HG03095 (cell line): ENCODE results near the gene PRR33.

Experiments
- ATAC-seq: cut with Tn5 transposase; IDR thresholded peaks from one replicate; pipeline ENCODE4 v1.9.1; 2021; ENCODE audit warnings: moderate library complexity; ENCODE audit not compliant: unreplicated experiment

The PRR33 gene

DNA sequence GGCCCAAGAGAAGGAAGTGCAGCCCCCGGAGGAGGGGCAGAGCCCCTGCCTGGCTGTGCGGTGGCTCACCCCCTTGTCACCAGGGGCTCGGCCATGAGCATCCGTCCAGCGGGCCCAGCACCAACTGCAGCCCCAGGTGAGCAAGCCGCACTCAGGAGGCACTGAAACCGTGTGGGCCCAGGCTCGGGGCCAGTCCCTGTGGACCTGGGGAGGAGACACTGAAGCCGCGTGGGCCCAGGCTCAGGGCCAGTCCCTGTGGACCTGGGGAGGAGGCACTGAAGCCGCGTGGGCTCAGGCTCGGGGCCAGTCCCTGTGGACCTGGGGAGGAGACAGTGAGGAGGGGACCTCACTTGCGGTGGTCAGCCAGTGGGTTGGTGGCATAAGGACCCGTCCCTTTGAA is 24.9 kb downstream of the PRR33 start:
- ATAC-seq = no peak

DNA sequence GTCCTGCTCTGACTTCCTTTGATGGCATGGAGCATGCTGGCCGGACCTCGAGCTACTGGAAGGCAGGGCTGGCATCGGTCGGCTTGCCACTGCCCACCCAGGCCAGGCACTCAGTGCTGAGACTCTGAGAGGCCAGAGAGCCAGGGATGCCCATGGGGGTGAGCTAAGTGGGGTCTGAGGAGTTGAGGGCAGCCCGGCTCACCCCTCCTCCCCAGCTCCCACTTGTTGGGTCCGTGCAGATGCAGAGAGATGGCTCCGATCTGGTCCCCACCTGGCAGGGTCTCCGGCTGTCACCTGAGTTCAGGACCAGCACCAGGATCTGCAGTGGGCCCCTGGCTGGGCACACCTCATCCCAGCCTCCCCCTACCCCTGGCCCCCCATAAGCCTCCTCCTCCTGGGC is 25.5 kb downstream of the PRR33 start:
- ATAC-seq = no peak

- no peak for ATAC-seq
Observed at GRCh38 chr11:1864831-1865665, 26.6 kb downstream of the PRR33 start.

DNA sequence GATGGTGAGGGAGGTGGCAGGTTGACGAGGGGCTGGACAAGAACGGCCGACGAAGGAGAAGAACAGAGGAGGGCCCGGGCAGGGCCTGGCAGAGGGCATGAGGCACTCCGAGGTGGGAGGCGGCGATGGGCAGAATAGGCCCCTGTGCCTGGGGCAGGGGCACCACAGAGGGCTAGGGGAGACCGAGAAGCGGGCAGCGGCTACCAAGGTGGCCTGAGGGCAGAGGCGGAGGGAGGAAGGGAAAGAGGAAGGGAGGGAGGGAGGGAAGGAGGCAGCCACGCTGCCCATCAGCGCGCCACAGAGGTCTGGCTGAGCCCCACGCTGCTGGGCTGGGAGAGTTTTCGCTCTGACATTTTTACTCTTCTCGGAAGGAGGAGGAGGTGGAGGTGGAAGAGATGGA is 27.5 kb downstream of the PRR33 start:
- no peak for ATAC-seq

GRCh38 chr11:1863352-1864216 is 28.1 kb downstream of the PRR33 start:
- no peak for ATAC-seq

- ATAC-seq = no peak
Observed at GRCh38 chr11:1862588-1863351, 28.9 kb downstream of the PRR33 start.

- ATAC-seq = no peak
Observed at GRCh38 chr11:1861435-1862411, 30.0 kb downstream of the PRR33 start.

GRCh38 chr11:1860108-1860507 is 31.6 kb downstream of the PRR33 start:
- no peak for ATAC-seq

DNA sequence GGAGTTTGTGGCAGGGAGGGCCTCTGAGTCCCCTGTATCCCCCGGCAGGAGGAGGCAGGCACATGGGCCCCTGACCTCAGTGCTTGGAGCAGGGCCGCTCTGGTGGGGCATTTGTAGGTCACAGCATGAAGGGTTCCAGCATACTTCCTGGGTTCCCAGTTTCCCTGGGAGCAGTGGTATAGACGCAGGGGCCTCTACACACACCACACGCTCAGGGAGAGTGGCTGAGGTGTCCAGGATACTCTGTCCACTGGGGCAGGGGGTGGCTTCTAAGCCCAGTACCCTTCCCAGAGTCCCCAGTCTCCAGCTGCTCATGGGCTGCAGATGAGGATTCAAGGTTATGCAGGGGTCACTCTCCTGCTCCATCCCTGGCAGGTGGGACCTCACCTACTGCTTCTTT is 32.7 kb downstream of the PRR33 start:
- no peak for ATAC-seq

DNA sequence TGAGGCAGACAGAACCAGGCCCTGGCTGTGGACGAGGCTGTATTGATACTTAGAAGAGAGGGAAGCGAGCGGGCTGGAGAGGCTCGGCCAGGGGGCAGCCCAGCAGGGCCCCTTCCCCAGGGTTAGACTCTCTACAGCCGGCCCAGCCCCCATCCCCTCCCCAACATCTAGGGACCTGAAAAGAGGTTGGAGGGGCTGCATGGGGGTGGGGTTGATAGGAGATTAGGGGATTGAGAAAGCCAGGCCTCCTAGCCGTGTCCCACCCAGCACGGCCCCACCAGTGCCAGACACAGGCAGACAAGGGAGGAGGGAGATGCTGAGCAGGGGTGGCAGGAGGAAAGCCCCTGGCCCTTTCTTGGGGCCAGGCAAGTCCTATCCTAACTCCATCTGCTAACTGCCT is 33.1 kb downstream of the PRR33 start:
- no peak for ATAC-seq

DNA sequence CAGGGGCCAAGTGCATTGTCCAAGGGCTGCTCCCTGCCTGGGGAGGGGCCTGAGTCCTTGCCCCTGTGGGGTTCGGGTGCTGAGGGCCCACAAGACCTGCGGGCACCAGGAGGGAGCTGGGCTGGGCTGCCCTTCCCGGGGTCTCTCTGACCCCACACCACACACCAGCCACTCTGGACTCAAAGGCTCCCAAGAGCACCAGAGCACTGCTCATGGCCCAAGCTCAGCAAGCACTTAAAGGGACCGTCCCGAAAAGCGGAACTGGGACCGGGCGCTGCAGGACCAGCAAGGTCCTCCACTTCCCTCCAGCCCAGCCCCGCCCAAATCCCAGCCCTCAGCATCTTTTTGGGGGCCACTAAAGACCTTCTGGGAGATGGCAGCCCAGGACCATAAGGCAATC is 33.5 kb downstream of the PRR33 start:
- ATAC-seq = no peak

DNA sequence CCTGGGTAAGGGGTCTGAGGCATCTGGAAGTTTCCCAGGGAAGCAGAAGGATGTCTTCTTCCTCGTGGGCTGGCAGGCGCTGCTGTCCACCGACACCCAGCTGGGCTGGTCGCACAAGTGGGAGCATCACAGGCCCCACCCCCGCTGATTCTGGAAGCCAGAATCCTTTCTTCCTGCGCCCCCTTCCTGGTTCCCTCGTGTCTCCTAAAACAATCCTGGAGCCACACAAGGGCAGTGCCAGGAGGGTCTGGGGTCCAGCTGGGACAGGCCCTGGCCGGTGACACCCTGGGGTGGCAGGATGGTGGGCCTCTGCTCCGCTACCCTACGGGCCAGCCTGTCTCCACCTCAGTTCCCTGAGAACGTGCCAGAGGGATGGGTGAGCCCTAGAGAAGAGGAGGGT is 34.6 kb downstream of the PRR33 start:
- no peak for ATAC-seq

DNA sequence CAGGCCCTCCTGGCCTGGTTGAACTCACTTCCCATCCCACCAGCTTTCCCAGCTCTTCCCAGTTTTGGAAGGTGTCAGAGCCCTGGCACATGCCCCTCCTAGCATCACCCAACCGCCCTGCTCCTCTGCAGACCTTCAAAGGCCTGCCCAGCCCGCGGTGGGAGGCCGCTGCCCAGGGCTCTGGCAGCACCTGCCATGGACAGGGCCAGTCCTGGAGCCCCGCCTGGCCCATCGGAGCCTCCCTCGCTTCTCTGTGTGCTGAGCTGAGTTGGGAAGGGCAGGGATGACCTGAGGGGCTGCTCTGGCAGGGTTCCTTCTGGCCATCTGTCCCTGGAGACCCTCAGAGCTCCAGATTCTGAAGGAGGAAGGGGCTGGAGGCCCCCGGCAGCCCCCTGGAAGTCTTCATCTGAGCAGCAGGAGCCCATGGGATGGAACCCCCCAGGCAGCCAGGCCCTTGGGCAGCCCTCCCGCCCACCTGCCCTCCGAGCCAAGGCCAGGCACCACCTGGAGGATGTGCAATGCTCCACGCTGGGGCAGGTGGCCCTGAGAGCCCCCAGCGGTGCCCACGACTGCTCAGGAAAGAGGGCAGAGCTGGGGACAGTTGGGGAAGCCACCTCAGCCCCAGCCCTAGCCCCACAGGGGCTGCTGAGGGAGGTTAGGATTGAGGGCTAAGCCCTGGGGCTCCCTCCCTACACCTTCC is 35.2 kb downstream of the PRR33 start:
- ATAC-seq = no peak

- ATAC-seq = no peak
Observed at GRCh38 chr11:1855886-1856265, 35.8 kb downstream of the PRR33 start.

GRCh38 chr11:1854949-1855885 is 36.5 kb downstream of the PRR33 start:
- peak; percentile 32 for ATAC-seq

DNA sequence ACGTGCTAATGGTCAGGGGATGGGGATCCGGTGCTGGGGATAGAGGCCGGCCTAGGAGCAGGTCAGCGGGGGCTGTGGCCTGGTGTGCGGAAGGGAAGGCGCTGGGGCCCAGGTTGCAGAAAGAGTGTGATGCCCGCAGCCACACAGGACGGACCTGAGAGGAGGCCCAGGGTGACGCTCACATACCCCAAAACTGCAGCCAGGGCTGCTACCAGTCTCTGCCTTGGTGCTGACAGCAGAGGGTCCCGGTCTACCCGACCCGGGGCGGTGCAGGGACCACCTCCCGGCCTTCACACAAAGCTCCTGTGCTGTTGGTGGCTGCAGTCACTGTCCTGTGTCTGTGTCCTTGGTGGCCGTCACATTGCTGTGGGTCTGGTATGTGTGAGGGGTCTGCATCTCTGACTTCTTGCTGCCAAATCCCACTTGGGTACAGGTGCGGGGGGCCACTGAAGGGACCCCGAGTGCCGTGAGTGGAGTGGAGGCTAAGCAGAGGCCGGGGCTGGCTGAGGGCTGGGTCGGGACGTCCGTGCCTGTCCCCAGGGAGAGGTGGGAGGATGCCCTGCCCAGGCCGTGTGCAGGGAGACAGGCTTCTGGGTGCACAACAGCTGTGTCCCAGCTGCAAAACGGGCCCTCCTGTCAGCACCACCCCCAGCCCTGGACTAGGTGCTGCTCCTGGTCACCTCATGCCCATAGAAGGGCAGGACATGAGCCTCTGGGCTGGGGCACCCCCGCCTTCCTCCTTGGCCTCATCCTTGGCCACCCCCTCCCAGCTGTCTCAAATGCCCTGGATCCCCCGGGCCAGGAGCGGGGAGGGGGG is 37.4 kb downstream of the PRR33 start:
- ATAC-seq = peak; percentile 23

- ATAC-seq = no peak
Observed at GRCh38 chr11:1853376-1854131, 38.1 kb downstream of the PRR33 start.
